ENCODE measurements around the gene PCDHGA6. TPM values are rescaled to one million over a fixed set of nuclear protein-coding genes. Genes with fewer than 3 reads are reported as not detected.
"Not testable (repeated sequence)": the region's sequence is repeated elsewhere in the genome, so short reads cannot be mapped to it uniquely, and the experiment has no call there.

PCDHGA6 gene
- total RNA-seq, result 2.0 TPM

DNA sequence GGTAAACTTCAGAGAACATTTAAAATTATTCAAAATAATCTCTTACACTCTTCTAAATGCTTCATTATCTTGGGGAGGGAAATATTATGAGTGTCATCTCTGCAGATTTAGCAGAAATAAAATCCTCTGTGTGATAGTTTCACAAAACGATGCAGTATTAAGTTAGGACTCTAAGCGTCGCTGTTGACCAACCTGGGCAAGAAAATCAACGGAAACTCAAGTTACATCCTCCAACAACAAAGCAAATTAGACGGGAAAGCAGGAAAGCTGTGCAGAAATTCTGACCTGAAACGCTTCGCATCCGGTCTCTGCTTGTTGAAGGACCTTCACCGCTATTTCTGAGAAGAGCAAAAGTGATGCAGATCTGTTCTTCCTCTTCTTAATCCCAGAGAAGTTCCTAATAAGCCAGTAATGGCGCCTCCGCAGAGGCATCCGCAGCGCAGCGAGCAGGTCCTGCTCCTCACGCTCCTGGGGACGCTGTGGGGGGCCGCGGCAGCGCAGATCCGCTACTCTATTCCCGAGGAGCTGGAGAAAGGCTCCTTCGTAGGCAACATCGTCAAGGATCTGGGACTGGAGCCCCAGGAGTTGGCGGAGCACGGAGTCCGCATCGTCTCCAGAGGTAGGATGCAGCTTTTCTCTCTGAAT lies at the start of gene PCDHGA6:
Gene PCDHGA6, plus strand, starts transcription at position 219 of the 645 bp plus-strand sequence. Its CDS starts 193 bp downstream, at position 412.
- no peak within 1 kb of the TSS for H3K27ac ChIP-seq
- no peaks in the 10 kb centered on the region for H3K4me1 ChIP-seq
- no peaks in the 10 kb centered on the region for H3K27me3 ChIP-seq
- peaks cover 92 to 100% of the 10 kb centered on the region in 2 donors for H3K9me3 ChIP-seq
- no peak for TF ChIP-seq CTCF (IDR thresholded peaks at IDR 0.05)
- H3K36me3 ChIP-seq, result no peaks in the 10 kb centered on the region
- DNase-seq (ENCODE audit: low spot score in 2 of 2), result no peak
- intact Hi-C loops (cut with DNase I), result no loop called here
- H3K4me3 ChIP-seq, result peak within 1 kb of the TSS in 1 of 2 donors; percentile 38

DNA sequence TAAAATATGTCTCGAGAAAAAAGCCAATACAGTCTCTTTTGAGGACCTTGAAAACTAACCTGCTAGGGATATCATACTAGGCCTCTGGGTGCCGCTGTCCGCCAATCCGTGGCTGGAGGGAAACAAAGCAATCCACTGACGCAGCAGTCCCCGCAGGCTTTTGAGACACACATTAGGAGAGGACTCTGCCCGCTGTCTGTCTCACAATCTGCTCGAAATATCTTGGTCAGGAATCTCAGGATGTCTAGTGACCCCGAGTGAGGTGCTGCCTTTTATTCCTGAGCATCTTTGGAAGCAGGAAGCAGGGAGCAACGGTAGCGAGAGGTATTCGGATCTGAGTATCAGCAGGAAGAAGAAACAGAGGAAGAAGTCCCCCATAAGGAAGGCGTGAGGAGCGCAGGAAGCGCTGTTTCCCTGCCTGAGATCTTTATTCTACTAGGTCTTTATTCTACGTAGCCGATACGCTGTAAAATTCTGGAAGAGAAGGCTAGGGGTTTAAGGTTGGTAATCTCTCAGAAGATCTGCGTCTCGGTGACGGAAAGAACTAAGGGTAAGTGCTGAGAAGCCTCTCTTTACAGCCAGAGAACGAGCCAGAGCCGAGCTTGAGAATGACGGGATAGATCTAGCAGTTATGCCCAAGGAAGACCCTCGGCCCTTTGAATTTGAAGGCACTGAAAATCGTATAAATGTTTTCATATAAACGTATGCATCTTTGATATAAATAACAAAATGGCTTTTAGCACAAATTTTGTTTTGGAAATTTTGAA lies 47.4 kb upstream of the PCDHGA6 start:
- Histone ChIP-seq H3K9me3 (peaks cover 31 to 78% of the 10 kb centered on the region in 2 donors), H3K4me1 (peaks cover 0 to 2% of the 10 kb centered on the region in 2 donors), H3K27me3 (no peaks in the 10 kb centered on the region), H3K36me3 (no peaks in the 10 kb centered on the region), H3K4me3 (peak overlapping the region; percentile 27 to 54), H3K27ac (peak overlapping the region in 1 of 2 donors; percentile 48)
- peak in 2 of 3 experiments; percentile 21 to 50 for TF ChIP-seq CTCF (IDR thresholded peaks at IDR 0.05)
- DNase-seq (ENCODE audit: low spot score in 2 of 2), result peak in 1 of 2 donors; percentile 73
- intact Hi-C loops (cut with DNase I), result loop anchor here (10.0 kb wide), 1 partner anchor 611 kb away; no protein-coding TSS in a partner anchor

DNA sequence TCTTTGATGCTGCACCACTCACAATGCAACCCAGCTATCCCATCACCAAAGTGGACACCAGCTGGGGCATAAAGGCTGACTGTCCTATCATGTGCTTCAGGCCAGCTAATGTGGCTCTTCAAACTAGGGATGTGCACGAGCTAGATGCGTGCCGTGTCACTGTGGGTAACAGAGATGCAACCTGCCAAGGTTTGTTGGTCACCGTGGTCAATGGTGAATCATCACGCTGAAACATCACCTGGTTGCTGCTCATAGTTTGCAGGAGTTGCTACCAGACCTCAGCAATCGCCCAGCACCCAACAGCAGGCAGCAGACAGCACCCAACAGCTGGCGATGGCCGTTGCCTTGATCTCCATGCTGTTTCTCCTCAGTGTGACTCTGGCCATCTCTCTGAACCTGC lies 45.5 kb upstream of the PCDHGA6 start:
- DNase-seq (ENCODE audit: low spot score in 2 of 2), result no peak
- Histone ChIP-seq H3K4me1 (no peaks in the 10 kb centered on the region), H3K9me3 (peaks cover 43 to 81% of the 10 kb centered on the region in 2 donors), H3K27ac (no peak overlapping the region), H3K27me3 (no peaks in the 10 kb centered on the region), H3K4me3 (no peak overlapping the region), H3K36me3 (no peaks in the 10 kb centered on the region)
- intact Hi-C loops (cut with DNase I), result loop anchor here (10.0 kb wide), 1 partner anchor 613 kb away; no protein-coding TSS in a partner anchor
- TF ChIP-seq CTCF (IDR thresholded peaks at IDR 0.05), result no peak

- no peaks in the 10 kb centered on the region for H3K4me1 ChIP-seq
- H3K27me3 ChIP-seq, result no peaks in the 10 kb centered on the region
- no peaks in the 10 kb centered on the region for H3K36me3 ChIP-seq
- intact Hi-C loops (cut with DNase I), result no loop called here
- DNase-seq (ENCODE audit: low spot score in 2 of 2), result no peak
- peaks cover 59 to 83% of the 10 kb centered on the region in 2 donors for H3K9me3 ChIP-seq
- H3K4me3 ChIP-seq, result no peak within 1 kb of the TSS
- H3K27ac ChIP-seq, result no peak within 1 kb of the TSS
- peak in 1 of 3 experiments; percentile 14 for TF ChIP-seq CTCF (IDR thresholded peaks at IDR 0.05)
Measured at GRCh38 chr5:141330299-141331080, 43.2 kb upstream of the PCDHGA6 start, which contains the start of gene PCDHGA1. Gene PCDHGA1 (plus strand): TSS chr5:141330514.

GRCh38 chr5:141332571-141332970 lies 41.1 kb upstream of the PCDHGA6 start:
- H3K4me1 ChIP-seq; H3K27ac ChIP-seq; intact Hi-C loops (cut with DNase I); DNase-seq (ENCODE audit: low spot score in 2 of 2); H3K27me3 ChIP-seq; H3K36me3 ChIP-seq; H3K4me3 ChIP-seq: not testable (repeated sequence)
- peaks cover 65 to 96% of the 10 kb centered on the region in 2 donors for H3K9me3 ChIP-seq
